Activated naive CD4-positive, alpha-beta T cell treated with anti-CD3 and anti-CD28 coated beads, Interleukin-2, amount 50 U/mL, for 72 hours (primary cell): ENCODE results near the gene SMCO2. TPM values are rescaled to one million over a fixed set of nuclear protein-coding genes. Genes with fewer than 3 reads are reported as not detected.

Experiments used
- ATAC-seq, 2 donors: fragments of 150-1000 bp; cut with Tn5 transposase; 2 replicates each; pipeline ENCODE4 v1.10.0; 2021; ENCODE audit warnings: mild to moderate bottlenecking in 2 of 2, moderate library complexity in 2 of 2
- DNase-seq, 2 donors: peaks; one replicate each; pipeline ENCODE4 v3.0.0; 2021 to 2022; ENCODE audit warnings: low spot score in 2 of 2
- H3K27ac Mint-ChIP-seq, 2 donors: one replicate each; pipeline ENCODE4 v1.8.0; 2022; ENCODE audit warnings: mild to moderate bottlenecking in 2 of 2, mixed read lengths in 2 of 2
- H3K36me3 Mint-ChIP-seq, 2 donors: one replicate each; pipeline ENCODE4 v1.8.0; 2022; ENCODE audit warnings: mixed read lengths in 2 of 2
- H3K9me3 Mint-ChIP-seq, 2 donors: one replicate each; pipeline ENCODE4 v1.8.0; 2022; ENCODE audit warnings: mixed read lengths in 2 of 2
- total RNA-seq, 2 donors: library from RNA; stranded (reverse); gene quantifications; one replicate each; pipeline ENCODE4 v1.2.3, GENCODE V29; 2022

Gene SMCO2
- total RNA-seq, 2 donors from 2014 or later: 0.37 TPM; not detected in 1

DNA sequence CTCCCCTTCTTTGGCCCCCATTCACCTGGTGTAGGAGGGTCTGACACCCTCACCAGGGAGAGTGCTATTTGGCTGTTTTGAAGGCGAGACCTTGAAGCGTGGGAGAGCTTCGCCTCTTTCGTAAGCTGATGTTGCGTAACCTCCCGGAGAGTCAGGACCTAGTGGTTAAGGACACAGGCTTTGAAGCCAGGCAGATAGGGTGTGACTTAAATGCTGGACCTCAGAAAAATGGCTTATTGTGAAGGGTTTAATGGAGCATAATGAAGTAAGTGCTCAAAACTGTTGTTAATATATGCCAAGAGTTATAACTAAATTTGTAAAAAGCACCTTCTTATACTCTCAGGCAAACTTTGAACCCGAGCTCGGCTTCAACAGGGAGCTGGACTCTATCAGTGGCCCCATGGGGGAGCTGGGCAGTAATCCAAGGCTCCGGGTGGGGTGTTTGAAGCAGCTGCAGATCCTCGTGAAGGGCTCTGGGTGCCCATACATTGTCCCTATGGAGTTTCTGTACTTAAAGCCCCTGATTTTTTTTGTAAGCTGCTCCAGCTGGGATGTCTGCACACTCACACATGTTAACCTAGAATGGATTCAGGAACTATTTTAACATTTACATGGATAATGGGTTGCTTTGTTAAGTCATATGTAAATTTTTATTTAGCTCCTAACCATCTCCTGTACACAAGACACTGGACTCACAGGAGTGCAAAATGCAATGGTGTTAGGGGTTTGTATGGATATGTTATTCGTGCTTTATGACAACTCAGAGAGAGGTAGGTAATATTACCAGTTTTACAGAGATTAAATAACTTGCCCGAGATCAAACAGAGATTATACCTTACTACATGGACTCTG, 103.5 kb downstream of the SMCO2 start:
- no peak for DNase-seq
- no peak overlapping the region for H3K27ac Mint-ChIP-seq
- no peaks in the 10 kb centered on the region for H3K9me3 Mint-ChIP-seq
- no peaks in the 10 kb centered on the region for H3K36me3 Mint-ChIP-seq
- no peak for ATAC-seq

DNA sequence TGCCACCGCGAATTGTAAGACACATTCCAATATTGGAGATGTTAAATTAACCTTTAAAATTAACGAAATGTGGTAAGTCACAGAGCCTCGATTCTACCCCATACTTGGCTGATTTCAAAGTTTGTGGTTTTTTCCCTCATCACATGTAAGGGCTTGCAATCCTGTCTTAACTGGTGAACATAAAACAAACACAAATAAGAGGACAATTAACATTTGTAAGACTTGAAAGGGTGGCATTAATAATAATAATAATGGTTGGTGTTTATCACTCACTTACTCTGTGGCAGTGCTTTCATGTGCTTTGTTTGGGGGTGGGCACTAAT, 104.1 kb downstream of the SMCO2 start:
- ATAC-seq: no peak
- Mint-ChIP-seq H3K36me3 (no peaks in the 10 kb centered on the region), H3K9me3 (no peaks in the 10 kb centered on the region), H3K27ac (no peak overlapping the region)
- no peak for DNase-seq

DNA sequence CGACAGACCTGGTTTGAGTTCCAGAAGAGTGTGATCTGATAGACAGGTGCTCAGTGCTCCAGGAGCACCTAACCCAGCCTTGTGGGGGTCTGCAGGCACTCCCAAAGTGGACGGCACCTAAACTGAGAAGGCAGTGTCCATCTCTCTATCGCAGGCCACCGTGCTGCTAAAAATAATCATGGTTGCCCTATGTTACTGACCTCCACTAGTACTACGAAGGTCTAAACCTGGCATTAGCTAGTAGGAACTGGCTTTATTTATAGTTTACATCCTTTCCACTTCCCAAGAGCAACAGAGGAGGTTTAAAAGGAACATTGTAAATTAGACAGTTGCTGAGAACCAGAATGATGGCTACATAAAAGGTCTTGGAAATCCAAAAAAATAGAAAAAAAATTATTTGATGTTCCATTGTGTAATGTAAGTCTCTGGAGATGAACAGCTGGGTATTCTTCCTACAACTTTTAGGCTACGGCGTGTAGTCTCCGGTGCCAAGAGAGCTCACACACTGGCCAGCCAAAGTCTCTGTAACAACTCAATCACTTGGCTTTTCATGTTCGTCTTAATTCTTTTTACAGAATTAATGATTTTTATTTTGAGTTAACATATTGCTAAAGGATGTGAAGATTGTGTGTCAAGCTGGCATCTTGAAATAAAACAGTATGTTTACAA, 104.8 kb downstream of the SMCO2 start:
- H3K36me3 Mint-ChIP-seq: no peaks in the 10 kb centered on the region
- ATAC-seq: no peak
- no peak for DNase-seq
- no peak overlapping the region for H3K27ac Mint-ChIP-seq
- no peaks in the 10 kb centered on the region for H3K9me3 Mint-ChIP-seq

Other genes starting within 250 kb of the SMCO2 start
- gene STK38L, start 202.4 kb upstream of the SMCO2 start, total RNA-seq: 10 to 100 TPM; 28.0 to 29.4 TPM
- gene BMAL2, start 113.9 kb upstream of the SMCO2 start, total RNA-seq: 10 to 100 TPM in 1 of 2 donors, 1 to 10 TPM in 1; 7.4 to 14.5 TPM
- gene PPFIBP1, start 77.5 kb downstream of the SMCO2 start, total RNA-seq: 10 to 100 TPM; 26.2 to 37.2 TPM
- 1 to 10 TPM in 1 of 2 donors, under 1 TPM in 1; 0.20 to 1.0 TPM for gene REP15, start 249.7 kb downstream of the SMCO2 start, total RNA-seq